Neural progenitor cell (in vitro differentiated cells): ENCODE measurements around the gene SYT6. TPM values are rescaled to one million over a fixed set of nuclear protein-coding genes. Genes with fewer than 3 reads are reported as not detected.

ENCODE experiments used
- DNase-seq: peaks from one replicate; pipeline ENCODE4 v3.0.0-alpha.2; 2016; ENCODE audit warnings: low spot score
- H2AFZ ChIP-seq: fragments of 200-600 bp; sonication (generic); replicated peaks from 2 replicates; pipeline ENCODE4 v1.6.1; 2016; ENCODE audit warnings: antibody characterized with exemption
- H3F3A ChIP-seq: fragments of 200-600 bp; sonication (generic); 2 replicates; pipeline ENCODE4 v1.6.1; 2016; ENCODE audit warnings: antibody characterized with exemption, low read depth
- H3K27ac ChIP-seq: fragments of 200-600 bp; sonication (generic); 2 replicates; pipeline ENCODE4 v1.5.1; 2016; ENCODE audit warnings: mild to moderate bottlenecking
- H3K27me3 ChIP-seq: fragments of 200-600 bp; sonication (generic); 2 replicates; pipeline ENCODE4 v1.6.1; 2016; ENCODE audit warnings: mild to moderate bottlenecking, moderate library complexity
- H3K36me3 ChIP-seq: fragments of 200-600 bp; sonication (generic); 2 replicates; pipeline ENCODE4 v1.5.1; 2016
- H3K4me1 ChIP-seq: fragments of 200-600 bp; sonication (generic); 2 replicates; pipeline ENCODE4 v1.6.1; 2016; ENCODE audit warnings: mixed run types
- H3K4me2 ChIP-seq: fragments of 200-600 bp; sonication (generic); 2 replicates; pipeline ENCODE4 v1.6.1; 2016
- H3K4me3 ChIP-seq: fragments of 200-600 bp; sonication (generic); 2 replicates; pipeline ENCODE4 v1.5.1; 2016
- H3K79me2 ChIP-seq: fragments of 200-600 bp; sonication (generic); 2 replicates; pipeline ENCODE4 v1.6.1; 2016; ENCODE audit warnings: low read depth
- H3K9ac ChIP-seq: fragments of 200-600 bp; sonication (generic); 2 replicates; pipeline ENCODE4 v1.6.1; 2016
- H3K9me3 ChIP-seq: fragments of 200-600 bp; sonication (generic); 2 replicates; pipeline ENCODE4 v1.5.1; 2016; ENCODE audit warnings: low read depth
- H4K20me1 ChIP-seq: fragments of 200-600 bp; sonication (generic); 2 replicates; pipeline ENCODE4 v1.6.1; 2016; ENCODE audit warnings: low read depth
- H3K27ac Mint-ChIP-seq: 3 replicates; pipeline ENCODE4 v1.8.0; 2021; ENCODE audit warnings: mixed read lengths
- H3K27me3 Mint-ChIP-seq: 2 replicates; pipeline ENCODE4 v1.8.0; 2022; ENCODE audit warnings: low read depth, mild to moderate bottlenecking, inconsistent platforms, moderate library complexity, mixed read lengths; ENCODE audit not compliant: insufficient read depth
- H3K36me3 Mint-ChIP-seq: 3 replicates; pipeline ENCODE4 v1.8.0; 2021; ENCODE audit warnings: mixed read lengths
- H3K4me1 Mint-ChIP-seq: 3 replicates; pipeline ENCODE4 v1.8.0; 2021; ENCODE audit warnings: mixed read lengths
- H3K4me3 Mint-ChIP-seq: 3 replicates; pipeline ENCODE4 v1.8.0; 2021; ENCODE audit warnings: mild to moderate bottlenecking, moderate library complexity, mixed read lengths
- H3K9me3 Mint-ChIP-seq: 3 replicates; pipeline ENCODE4 v1.8.0; 2020; ENCODE audit warnings: mixed read lengths
- CTCF ChIP-seq: fragments of 200-600 bp; sonication (generic); IDR thresholded peaks from 2 replicates; pipeline ENCODE4 v1.5.1; 2017; ENCODE audit warnings: antibody characterized with exemption, mild to moderate bottlenecking
- EZH2 ChIP-seq: fragments of 200-600 bp; sonication (generic); IDR thresholded peaks from 2 replicates; pipeline ENCODE4 v1.6.1; 2017; ENCODE audit warnings: antibody characterized with exemption, mild to moderate bottlenecking, moderate library complexity
- EZH2phosphoT487 ChIP-seq: fragments of 200-600 bp; sonication (generic); IDR thresholded peaks from 2 replicates; pipeline ENCODE4 v1.6.1; 2017; ENCODE audit warnings: antibody characterized with exemption
- total RNA-seq: library from RNA; depleted of rRNA; stranded (reverse); fragments of >200 nt; gene quantifications from 2 replicates; pipeline ENCODE4 v1.2.3, GENCODE V29; 2015; ENCODE audit warnings: low replicate concordance

The SYT6 gene
- total RNA-seq, 1 donor from 2014 or later = 8.1 TPM

GRCh38 chr1:114114185-114115094, 39.2 kb downstream of the SYT6 start:
- Histone ChIP-seq H3K36me3 (no peaks in the 10 kb centered on the region), H3K4me3 (no peak overlapping the region), H3K9ac (no peak overlapping the region), H3K9me3 (no peaks in the 10 kb centered on the region), H3K4me1 (peaks cover 8% of the 10 kb centered on the region), H3K27ac (no peak overlapping the region), H3K4me2 (no peak overlapping the region), H3K27me3 (no peaks in the 10 kb centered on the region), H3K79me2 (no peaks in the 10 kb centered on the region), H4K20me1 (no peaks in the 10 kb centered on the region), H2AFZ (no peak overlapping the region), H3F3A (peaks cover 3% of the 10 kb centered on the region)
- Mint-ChIP-seq H3K4me1 (peaks cover 28% of the 10 kb centered on the region), H3K9me3 (no peaks in the 10 kb centered on the region), H3K27ac (peak overlapping the region; percentile 6), H3K4me3 (no peak overlapping the region), H3K36me3 (peaks cover 5% of the 10 kb centered on the region), H3K27me3 (peaks cover 10% of the 10 kb centered on the region)
- no peak for TF ChIP-seq EZH2phosphoT487
- TF ChIP-seq CTCF = no peak
- TF ChIP-seq EZH2 = no peak
- DNase-seq = no peak

- peaks cover 5% of the 10 kb centered on the region for H3K36me3 Mint-ChIP-seq
- H3K4me3 Mint-ChIP-seq = no peak overlapping the region
- Histone ChIP-seq H3K9me3 (no peaks in the 10 kb centered on the region), H3K9ac (no peak overlapping the region), H3K79me2 (no peaks in the 10 kb centered on the region), H3K4me1 (peaks cover 7% of the 10 kb centered on the region), H3F3A (no peaks in the 10 kb centered on the region), H3K4me2 (no peak overlapping the region), H3K27ac (no peak overlapping the region), H3K36me3 (no peaks in the 10 kb centered on the region), H4K20me1 (no peaks in the 10 kb centered on the region), H3K27me3 (no peaks in the 10 kb centered on the region), H2AFZ (no peak overlapping the region), H3K4me3 (no peak overlapping the region)
- peaks cover 7% of the 10 kb centered on the region for H3K27me3 Mint-ChIP-seq
- DNase-seq = no peak
- TF ChIP-seq EZH2phosphoT487 (no peak), EZH2 (no peak), CTCF (no peak)
- peaks cover 23% of the 10 kb centered on the region for H3K4me1 Mint-ChIP-seq
- H3K27ac Mint-ChIP-seq = peak overlapping the region; percentile 5
- no peaks in the 10 kb centered on the region for H3K9me3 Mint-ChIP-seq
Measured at GRCh38 chr1:114113411-114114184, 40.1 kb downstream of the SYT6 start.

- peaks cover 12% of the 10 kb centered on the region for H3K4me1 ChIP-seq
- no peaks in the 10 kb centered on the region for H4K20me1 ChIP-seq
- H3K4me2 ChIP-seq = no peak overlapping the region
- no peak overlapping the region for H3K9ac ChIP-seq
- no peak overlapping the region for H3K4me3 ChIP-seq
- peaks cover 30% of the 10 kb centered on the region for H3K4me1 Mint-ChIP-seq
- no peak overlapping the region for H3K27ac Mint-ChIP-seq
- no peaks in the 10 kb centered on the region for H3K36me3 ChIP-seq
- no peaks in the 10 kb centered on the region for H3K9me3 ChIP-seq
- H3K79me2 ChIP-seq = no peaks in the 10 kb centered on the region
- no peak overlapping the region for H2AFZ ChIP-seq
- no peak overlapping the region for H3K4me3 Mint-ChIP-seq
- no peak for DNase-seq
- peaks cover 5% of the 10 kb centered on the region for H3K36me3 Mint-ChIP-seq
- peaks cover 7% of the 10 kb centered on the region for H3K27me3 Mint-ChIP-seq
- TF ChIP-seq CTCF (no peak), EZH2phosphoT487 (no peak), EZH2 (no peak)
- no peaks in the 10 kb centered on the region for H3F3A ChIP-seq
- no peaks in the 10 kb centered on the region for H3K9me3 Mint-ChIP-seq
- H3K27ac ChIP-seq = no peak overlapping the region
- no peaks in the 10 kb centered on the region for H3K27me3 ChIP-seq
Measured at GRCh38 chr1:114112775-114113174, 40.9 kb downstream of the SYT6 start.
